Bronchial epithelial cell (primary cell): Measurements from ENCODE around the gene AP1S2. TPM values are rescaled to one million over a fixed set of nuclear protein-coding genes. Genes with fewer than 3 reads are reported as not detected.
"Not testable (repeated sequence)": the region's sequence is repeated elsewhere in the genome, so short reads cannot be mapped to it uniquely, and the experiment has no call there.

Experiments
- DNase-seq: peaks from one replicate; pipeline ENCODE4 v3.0.0-alpha.2; 2010; ENCODE audit warnings: low read depth
- FAIRE-seq: peaks from 2 replicates; lab custom pipeline; 2011; peaks lifted over from hg19 to GRCh38; lab: Jason Lieb, UNC
- H3K27me3 ChIP-seq: 2 replicates; pipeline ENCODE4 v1.5.1; 2011; ENCODE audit warnings: low read length; ENCODE audit not compliant: control insufficient read depth, insufficient read depth
- H3K36me3 ChIP-seq: 2 replicates; pipeline ENCODE4 v1.5.1; 2011; ENCODE audit warnings: low read length; ENCODE audit not compliant: control insufficient read depth, insufficient read depth
- H3K4me3 ChIP-seq: 2 replicates; pipeline ENCODE4 v1.5.1; 2011; ENCODE audit warnings: mild to moderate bottlenecking, low read depth, low read length, control low read depth
- CTCF ChIP-seq: IDR thresholded peaks from 2 replicates; pipeline ENCODE4 v1.5.1; 2011; ENCODE audit warnings: mild to moderate bottlenecking, moderate library complexity, low read length, control low read depth, inconsistent platforms; ENCODE audit not compliant: insufficient read depth, severe bottlenecking
- total RNA-seq: library from RNA; depleted of rRNA; stranded (reverse); fragments of >200 nt; gene quantifications from 2 replicates; pipeline ENCODE4 v1.2.1, GENCODE V29; 2014

Gene AP1S2
- total RNA-seq, 1 donor from 2014 or later = 16.3 TPM

- FAIRE-seq (no peak), DNase-seq (no peak)
- Histone ChIP-seq H3K4me3 (no peak overlapping the region), H3K27me3 (no peaks in the 10 kb centered on the region), H3K36me3 (no peaks in the 10 kb centered on the region)
- no peak for TF ChIP-seq CTCF
Measured at GRCh38 chrX:15883540-15883863, 28.9 kb upstream of the AP1S2 start.

GRCh38 chrX:15882704-15883539 lies 28.3 kb upstream of the AP1S2 start:
- DNase-seq (peak; percentile 4), FAIRE-seq (no peak)
- Histone ChIP-seq H3K27me3 (no peaks in the 10 kb centered on the region), H3K36me3 (no peaks in the 10 kb centered on the region), H3K4me3 (no peak overlapping the region)
- TF ChIP-seq CTCF = no peak

GRCh38 chrX:15881381-15881897 lies 26.8 kb upstream of the AP1S2 start:
- TF ChIP-seq CTCF = no peak

GRCh38 chrX:15877914-15878313 lies 23.3 kb upstream of the AP1S2 start:
- FAIRE-seq, H3K4me3 ChIP-seq, DNase-seq, H3K27me3 ChIP-seq, H3K36me3 ChIP-seq: not testable (repeated sequence)

More at GRCh38 chrX:15881381-15881897, 26.8 kb upstream of the AP1S2 start:
- DNase-seq (no peak), FAIRE-seq (no peak)
- Histone ChIP-seq H3K27me3 (no peaks in the 10 kb centered on the region), H3K4me3 (no peak overlapping the region), H3K36me3 (no peaks in the 10 kb centered on the region)

- no peak for TF ChIP-seq CTCF
- peak; percentile 12 for DNase-seq
- Histone ChIP-seq H3K27me3 (no peaks in the 10 kb centered on the region), H3K4me3 (no peak overlapping the region), H3K36me3 (no peaks in the 10 kb centered on the region)
- no peak for FAIRE-seq
Measured at GRCh38 chrX:15877380-15877779, 22.8 kb upstream of the AP1S2 start.

GRCh38 chrX:15874672-15875071 lies 20.1 kb upstream of the AP1S2 start:
- DNase-seq (no peak), FAIRE-seq (no peak)
- Histone ChIP-seq H3K27me3 (no peaks in the 10 kb centered on the region), H3K36me3 (no peaks in the 10 kb centered on the region), H3K4me3 (no peak overlapping the region)
- no peak for TF ChIP-seq CTCF
